ENCODE data around the gene CD300E. TPM values are rescaled to one million over a fixed set of nuclear protein-coding genes. Genes with fewer than 3 reads are reported as not detected.

The CD300E gene
- polyA plus RNA-seq, 1 donor from 2014 or later: not detected

DNA sequence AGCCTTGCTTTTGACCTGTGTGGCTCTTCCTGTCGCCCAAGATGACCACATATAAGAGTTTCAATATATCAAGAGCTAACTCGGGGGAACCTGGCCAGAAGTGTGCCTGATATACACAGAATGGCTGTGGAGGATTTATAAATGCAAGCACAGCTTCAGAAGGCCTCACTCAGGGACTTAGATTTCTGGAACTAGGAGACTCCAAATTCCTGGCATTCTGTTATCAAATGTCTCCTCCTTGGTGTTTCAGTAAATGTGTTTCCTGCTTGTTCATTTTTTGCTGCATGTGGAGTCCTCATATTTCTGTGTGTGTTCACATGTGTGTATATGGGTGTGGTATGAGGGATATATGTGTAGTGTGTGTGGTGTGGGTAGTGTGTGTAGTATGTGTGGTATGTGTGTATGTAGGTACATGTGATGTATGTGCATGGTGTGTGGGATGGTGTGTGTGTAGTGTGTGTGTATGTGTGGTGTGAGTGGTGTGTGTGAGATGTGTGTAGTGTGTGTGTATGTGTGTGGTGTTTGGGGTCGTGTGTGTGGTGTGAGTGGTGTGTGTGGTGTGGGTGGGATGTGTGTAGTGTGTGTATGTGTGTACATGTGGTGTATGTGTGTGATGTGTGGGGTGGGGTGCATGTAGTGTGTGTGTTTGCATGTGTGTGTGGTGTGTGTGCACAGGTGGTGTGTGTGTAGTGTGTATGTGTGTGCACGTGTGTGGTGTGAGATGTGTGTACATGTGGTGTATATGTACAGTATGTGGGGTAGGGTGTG is 55.2 kb downstream of the CD300E start:
- H3F3A ChIP-seq (ENCODE audit: insufficient read depth, low read length, poor library complexity, severe bottlenecking): no peaks in the 10 kb centered on the region
- no peak for TF ChIP-seq MXI1 (conservative IDR thresholded peaks at IDR 0.05; ENCODE audit: poor library complexity, severe bottlenecking)
- no peak for TF ChIP-seq SMC3 (conservative IDR thresholded peaks at IDR 0.05; ENCODE audit: poor library complexity)
- TF ChIP-seq REST (IDR thresholded peaks at IDR 0.05; ENCODE audit: borderline replicate concordance): no peak
- TF ChIP-seq, protein P1, sequence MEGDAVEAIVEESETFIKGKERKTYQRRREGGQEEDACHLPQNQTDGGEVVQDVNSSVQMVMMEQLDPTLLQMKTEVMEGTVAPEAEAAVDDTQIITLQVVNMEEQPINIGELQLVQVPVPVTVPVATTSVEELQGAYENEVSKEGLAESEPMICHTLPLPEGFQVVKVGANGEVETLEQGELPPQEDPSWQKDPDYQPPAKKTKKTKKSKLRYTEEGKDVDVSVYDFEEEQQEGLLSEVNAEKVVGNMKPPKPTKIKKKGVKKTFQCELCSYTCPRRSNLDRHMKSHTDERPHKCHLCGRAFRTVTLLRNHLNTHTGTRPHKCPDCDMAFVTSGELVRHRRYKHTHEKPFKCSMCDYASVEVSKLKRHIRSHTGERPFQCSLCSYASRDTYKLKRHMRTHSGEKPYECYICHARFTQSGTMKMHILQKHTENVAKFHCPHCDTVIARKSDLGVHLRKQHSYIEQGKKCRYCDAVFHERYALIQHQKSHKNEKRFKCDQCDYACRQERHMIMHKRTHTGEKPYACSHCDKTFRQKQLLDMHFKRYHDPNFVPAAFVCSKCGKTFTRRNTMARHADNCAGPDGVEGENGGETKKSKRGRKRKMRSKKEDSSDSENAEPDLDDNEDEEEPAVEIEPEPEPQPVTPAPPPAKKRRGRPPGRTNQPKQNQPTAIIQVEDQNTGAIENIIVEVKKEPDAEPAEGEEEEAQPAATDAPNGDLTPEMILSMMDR (IDR thresholded peaks at IDR 0.05; ENCODE audit: poor library complexity, severe bottlenecking): no peak
- TF ChIP-seq POLR2AphosphoS5 (IDR thresholded peaks at IDR 0.05): no peak
- TF ChIP-seq RAD21 (conservative IDR thresholded peaks at IDR 0.05): no peak
- no peak for TF ChIP-seq EZH2 (IDR thresholded peaks at IDR 0.05; ENCODE audit: borderline replicate concordance, insufficient read depth, low read length, poor library complexity, severe bottlenecking)
- no peak for TF ChIP-seq TAF1 (IDR thresholded peaks at IDR 0.05; ENCODE audit: low read depth)
- no peak for TF ChIP-seq EP300 (conservative IDR thresholded peaks at IDR 0.05; ENCODE audit: poor library complexity, severe bottlenecking)
- no peaks in the 10 kb centered on the region for H4K20me1 ChIP-seq (ENCODE audit: insufficient read depth)
- no peaks in the 10 kb centered on the region for H3K9me2 ChIP-seq (ENCODE audit: insufficient read depth, low read length)
- H3K4me3 ChIP-seq (ENCODE audit: low read length): no peak overlapping the region
- H2AFZ ChIP-seq (ENCODE audit: low read depth, low read length): no peak overlapping the region
- no peaks in the 10 kb centered on the region for H3K79me2 ChIP-seq (replicated peaks; ENCODE audit: insufficient read depth, low read length)
- no peak overlapping the region for H3K9ac ChIP-seq (ENCODE audit: low read length)
- H3K27me3 ChIP-seq (ENCODE audit: insufficient read depth, low read depth, low read length): no peaks in the 10 kb centered on the region
- H3K36me3 ChIP-seq (ENCODE audit: insufficient read depth, low read length): no peaks in the 10 kb centered on the region
- H3K9me3 ChIP-seq (ENCODE audit: low read length): no peaks in the 10 kb centered on the region
- no peak overlapping the region for H3K4me2 ChIP-seq (ENCODE audit: low read length)
- H3K27ac ChIP-seq (ENCODE audit: low read length): no peak overlapping the region

DNA sequence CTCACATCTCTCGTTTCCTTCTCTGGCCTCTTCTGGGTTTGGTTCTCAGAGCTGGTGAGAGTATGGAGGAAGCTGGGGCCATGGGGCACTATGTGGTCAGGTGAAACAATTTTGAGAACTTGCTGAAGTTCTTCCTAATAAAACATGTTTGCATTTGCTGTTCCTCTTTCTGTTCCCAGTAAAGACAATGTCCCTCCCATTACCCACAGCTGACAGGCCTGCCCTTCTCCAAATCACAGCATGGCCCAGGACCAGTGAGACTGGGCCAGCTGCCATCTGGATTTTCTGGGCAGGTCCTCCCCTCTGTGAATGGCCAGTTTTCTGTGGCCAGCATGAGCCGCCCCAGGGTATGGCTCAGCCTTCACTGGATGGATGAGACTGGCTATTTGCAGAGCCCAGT is 56.1 kb downstream of the CD300E start, which contains the start of gene CD300H:
CD300H (minus strand) TSS at position 113 of the 400 bp plus-strand sequence.
- Histone ChIP-seq H3K4me2 (ENCODE audit: low read length) (no peak within 1 kb of the TSS), H3K36me3 (ENCODE audit: insufficient read depth, low read length) (no peaks in the 10 kb centered on the region), H2AFZ (ENCODE audit: low read depth, low read length) (no peak within 1 kb of the TSS), H3K9me2 (ENCODE audit: insufficient read depth, low read length) (no peaks in the 10 kb centered on the region), H3K27ac (ENCODE audit: low read length) (no peak within 1 kb of the TSS), H3K9me3 (ENCODE audit: low read length) (no peaks in the 10 kb centered on the region), H4K20me1 (ENCODE audit: insufficient read depth) (no peaks in the 10 kb centered on the region), H3K79me2 (replicated peaks; ENCODE audit: insufficient read depth, low read length) (no peaks in the 10 kb centered on the region), H3K27me3 (ENCODE audit: insufficient read depth, low read depth, low read length) (no peaks in the 10 kb centered on the region), H3K9ac (ENCODE audit: low read length) (no peak within 1 kb of the TSS), H3K4me3 (ENCODE audit: low read length) (no peak within 1 kb of the TSS), H3F3A (ENCODE audit: insufficient read depth, low read length, poor library complexity, severe bottlenecking) (no peaks in the 10 kb centered on the region)
- TF ChIP-seq MXI1 (conservative IDR thresholded peaks at IDR 0.05; ENCODE audit: poor library complexity, severe bottlenecking) (no peak), RAD21 (conservative IDR thresholded peaks at IDR 0.05) (no peak), REST (IDR thresholded peaks at IDR 0.05; ENCODE audit: borderline replicate concordance) (no peak), EZH2 (IDR thresholded peaks at IDR 0.05; ENCODE audit: borderline replicate concordance, insufficient read depth, low read length, poor library complexity, severe bottlenecking) (no peak), POLR2AphosphoS5 (IDR thresholded peaks at IDR 0.05) (no peak), TAF1 (IDR thresholded peaks at IDR 0.05; ENCODE audit: low read depth) (no peak), EP300 (conservative IDR thresholded peaks at IDR 0.05; ENCODE audit: poor library complexity, severe bottlenecking) (no peak), SMC3 (conservative IDR thresholded peaks at IDR 0.05; ENCODE audit: poor library complexity) (no peak)
- TF ChIP-seq, protein P1 (IDR thresholded peaks at IDR 0.05; ENCODE audit: poor library complexity, severe bottlenecking): no peak
